NCI-H1436 treated with DMSO at 0.1 percent for 48 hours (cell line): ENCODE measurements around the gene ASXL2.

Experiments used
- DNase-seq: peaks from one replicate; lab custom pipeline; 2025; lab: John Stamatoyannopoulos, UW

The ASXL2 gene

DNA sequence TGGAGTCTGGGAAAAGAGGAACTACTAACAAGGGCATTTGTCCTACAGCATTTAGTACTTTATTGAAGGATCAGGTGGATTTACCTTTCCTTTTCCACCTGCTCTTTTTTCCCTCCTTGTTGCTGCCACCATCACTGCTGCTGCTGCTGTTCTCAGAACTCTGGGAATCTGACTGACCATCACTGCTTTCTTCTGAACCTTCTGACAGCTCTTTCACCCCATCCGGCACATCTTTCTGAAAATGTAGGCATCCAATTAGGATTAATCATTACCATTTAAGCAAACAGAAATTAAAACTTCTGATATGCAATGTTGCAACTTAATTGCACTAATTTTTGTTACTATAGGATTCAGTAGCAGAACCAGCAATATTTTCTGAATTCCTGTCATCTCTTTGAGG, 79.0 kb downstream of the ASXL2 start:
- no peak for DNase-seq

DNA sequence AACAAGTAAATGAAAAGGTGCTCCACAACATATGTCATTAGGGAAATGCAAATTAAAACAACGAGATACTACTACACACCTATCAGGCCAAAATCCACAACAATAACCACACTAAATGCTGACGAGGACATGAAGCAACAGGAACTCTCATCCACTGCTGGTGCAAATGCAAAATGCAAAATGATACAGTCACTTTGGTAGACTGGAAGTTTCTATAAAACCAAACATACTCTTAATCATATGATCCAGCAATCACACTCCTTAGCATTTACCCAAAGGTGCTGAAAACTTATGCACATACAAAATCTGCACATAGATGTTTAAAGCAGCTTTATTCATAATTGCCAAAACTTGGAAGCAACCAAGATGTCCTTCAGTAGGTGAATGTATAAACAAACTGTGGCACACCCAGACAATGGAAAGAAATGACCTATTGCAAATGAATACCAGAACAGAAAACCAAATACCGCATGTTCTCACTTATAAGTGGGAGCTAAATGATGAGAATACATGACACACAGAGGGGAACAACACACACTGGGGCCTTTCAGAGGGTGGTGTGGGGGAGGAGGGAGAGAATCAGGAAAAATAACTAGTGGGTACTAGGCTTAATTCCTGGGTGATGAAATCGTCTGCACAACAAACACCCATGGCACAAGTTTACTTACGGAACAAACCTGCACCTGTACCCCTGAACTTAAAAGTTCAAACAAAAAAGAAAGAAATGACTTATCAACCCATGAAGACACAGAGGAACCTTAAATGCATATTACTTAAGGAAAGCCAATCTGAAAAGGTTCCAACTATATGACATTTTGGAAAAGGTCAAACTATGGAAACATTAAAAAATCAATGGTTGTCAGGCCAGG, 80.4 kb downstream of the ASXL2 start:
- no peak for DNase-seq

DNA sequence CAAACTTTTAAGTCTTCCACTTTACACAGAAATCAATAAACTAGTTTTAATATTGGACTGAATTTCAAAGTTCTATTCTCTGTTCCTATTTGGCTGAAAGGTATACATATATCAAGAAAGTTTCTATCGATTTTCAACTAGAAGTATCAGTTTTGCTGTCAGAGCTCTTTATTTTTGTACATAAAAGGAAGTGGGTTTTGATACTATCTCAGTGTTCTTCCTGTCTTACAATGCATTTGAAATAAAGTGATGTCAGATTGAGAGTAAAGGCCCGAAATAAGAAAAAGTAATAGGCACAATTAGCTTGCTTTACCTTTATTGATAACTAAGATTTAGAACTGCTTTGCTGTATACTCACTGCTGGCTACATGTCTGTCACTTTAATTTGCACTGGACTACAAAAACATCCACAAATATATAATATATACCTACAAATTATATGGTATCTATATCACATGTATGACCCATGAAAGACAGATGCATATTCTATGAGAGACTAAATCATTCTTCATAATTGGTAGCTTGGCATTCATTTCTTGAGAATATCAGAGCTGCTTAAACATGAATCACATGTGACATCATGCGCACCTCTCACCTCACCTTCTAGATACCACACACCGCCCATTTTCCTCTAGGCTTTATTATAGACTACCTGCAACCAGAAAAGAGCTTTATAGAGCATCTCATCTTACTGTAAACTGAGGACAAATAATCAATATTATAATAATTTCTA, 83.6 kb downstream of the ASXL2 start:
- no peak for DNase-seq

DNA sequence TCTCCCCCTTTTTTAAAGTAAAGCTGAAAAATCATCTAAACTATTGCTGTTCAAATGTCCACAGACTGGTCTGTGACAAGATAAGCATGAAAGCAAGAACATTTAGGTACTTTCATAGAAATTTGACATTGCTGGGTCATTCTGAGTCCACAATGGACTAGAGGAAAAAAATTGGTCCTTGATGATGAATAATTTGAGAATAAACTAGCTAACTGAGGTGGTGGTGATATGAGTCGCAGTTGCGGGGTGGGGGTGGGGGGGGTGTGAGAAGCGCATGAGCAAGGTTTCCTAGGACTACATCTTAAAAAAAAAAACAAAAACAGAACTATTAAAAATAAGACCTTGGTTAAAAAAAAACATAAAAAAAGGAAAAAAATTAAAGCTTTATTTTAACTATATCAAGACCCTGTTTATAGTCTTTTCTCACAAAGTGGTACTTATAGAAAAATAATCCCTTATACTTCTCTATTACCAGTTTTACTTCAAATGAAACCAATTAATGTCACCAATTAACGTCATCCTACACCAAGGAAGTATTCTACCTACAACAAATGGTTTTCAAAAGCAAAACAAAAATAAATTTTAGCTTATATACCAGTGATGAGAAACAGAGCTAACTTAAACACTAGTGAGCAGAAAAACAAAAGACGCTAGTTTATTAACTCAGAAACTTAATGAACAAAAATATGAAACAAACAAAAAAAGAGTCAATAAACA, 88.1 kb downstream of the ASXL2 start:
- no peak for DNase-seq

DNA sequence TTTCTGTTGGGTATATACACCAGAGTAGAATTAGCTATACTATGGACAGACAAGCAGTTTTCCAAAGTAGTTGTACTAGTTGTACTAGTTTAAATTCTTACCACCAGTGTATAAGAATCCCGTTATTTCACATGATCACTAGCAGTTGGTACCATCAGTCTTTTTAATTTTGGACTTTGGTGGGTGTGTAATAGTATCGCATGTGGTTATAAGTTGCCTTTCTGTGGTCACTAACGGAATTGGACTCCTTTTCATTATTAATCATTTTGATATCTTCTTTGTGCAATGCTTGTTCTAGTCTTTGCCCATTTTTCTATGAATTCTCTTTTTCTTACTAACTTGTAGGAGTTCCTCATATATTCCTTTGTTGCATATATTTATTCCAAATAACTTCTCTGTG, 89.8 kb downstream of the ASXL2 start:
- DNase-seq = no peak

DNA sequence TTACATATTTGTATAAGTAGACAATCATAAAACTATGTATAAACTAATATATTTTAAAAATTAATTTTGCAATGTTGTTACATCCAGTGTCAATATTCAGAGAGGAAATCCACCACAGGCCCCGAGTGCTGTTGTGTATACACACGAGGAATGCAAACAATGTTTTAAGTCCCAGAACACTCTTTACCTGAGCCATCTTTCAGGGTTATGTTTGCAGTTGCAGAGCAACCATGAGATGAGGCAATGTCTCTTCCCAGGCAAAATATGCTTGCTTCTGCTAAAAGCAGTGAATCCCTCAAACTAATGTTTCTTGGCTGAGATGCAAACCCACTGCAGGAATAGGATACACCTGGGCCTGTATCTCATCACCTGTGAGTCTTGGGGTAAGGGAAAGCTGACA, 91.3 kb downstream of the ASXL2 start:
- DNase-seq = no peak

DNA sequence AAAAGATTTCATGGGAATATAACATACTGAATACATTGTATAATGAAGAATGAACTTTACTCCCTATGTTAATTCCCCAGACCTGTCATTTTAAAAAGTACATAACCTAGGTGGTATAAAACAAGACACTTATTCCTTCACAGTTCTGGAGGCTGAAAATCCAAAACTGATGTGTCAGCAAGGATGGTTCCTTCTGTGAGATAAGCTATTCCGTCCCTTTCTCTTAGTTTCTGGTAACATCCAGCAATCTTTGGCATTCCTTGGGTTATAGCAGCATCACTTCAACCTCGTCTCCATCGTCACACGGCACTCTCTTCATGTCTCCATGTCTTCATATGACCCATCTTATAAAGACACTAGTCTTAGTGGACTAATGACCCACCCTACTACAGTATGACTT, 93.9 kb downstream of the ASXL2 start:
- no peak for DNase-seq

DNA sequence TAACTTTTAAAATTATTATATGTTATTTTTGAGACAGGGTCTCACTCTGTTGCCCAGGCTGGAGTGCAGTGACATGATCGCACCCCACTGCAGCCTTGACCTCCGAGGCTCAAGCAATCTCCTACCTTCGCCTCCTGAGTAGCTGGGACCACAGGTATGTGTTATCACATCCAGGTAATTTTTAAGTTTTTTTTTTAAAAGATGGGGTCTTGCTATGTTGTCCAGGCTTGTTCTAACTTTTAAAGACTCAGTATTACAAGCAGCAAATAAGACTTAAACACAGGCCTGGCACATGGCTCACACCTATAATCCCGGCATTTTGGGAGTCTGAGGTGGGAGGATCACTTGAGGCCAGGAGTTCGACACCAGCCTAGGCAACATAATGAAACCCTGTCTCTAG, 101.2 kb downstream of the ASXL2 start:
- DNase-seq = no peak

DNA sequence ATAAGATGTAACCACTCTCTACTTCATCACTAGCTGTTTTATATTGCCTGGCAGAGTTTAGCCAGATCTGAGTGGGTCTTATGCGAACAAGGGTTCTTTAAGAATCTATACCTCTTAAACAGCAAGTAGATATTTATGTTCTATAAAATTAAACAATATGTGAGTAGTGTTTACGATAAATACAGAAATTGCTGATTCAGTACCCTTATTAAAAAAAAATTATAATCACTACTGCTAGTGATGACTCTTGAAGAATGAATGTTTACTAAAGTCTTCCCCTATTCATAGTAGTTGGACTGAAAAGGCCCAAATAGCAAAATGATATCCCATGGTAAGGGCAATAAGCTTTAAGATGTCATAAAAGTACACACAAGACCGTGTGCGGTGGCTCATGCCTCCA, 106.2 kb downstream of the ASXL2 start:
- no peak for DNase-seq

DNA sequence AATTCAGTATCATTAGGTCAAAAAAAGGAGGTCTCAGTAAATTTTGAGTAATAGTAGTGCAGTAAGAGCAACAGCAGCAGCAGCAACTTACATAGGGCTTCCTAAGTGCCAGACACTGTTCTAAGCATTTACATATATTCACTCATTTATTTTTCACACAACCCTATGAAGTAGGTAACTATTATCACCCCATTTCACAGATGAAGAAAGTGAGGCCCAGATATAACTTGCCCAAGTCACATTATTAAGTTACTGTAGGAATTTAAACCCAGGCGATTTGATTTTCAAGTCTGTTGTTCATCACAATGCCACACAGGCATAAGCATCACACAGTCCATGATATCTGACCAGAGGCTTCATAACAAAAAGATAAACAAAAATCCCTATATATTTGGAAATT, 114.7 kb downstream of the ASXL2 start:
- no peak for DNase-seq

DNA sequence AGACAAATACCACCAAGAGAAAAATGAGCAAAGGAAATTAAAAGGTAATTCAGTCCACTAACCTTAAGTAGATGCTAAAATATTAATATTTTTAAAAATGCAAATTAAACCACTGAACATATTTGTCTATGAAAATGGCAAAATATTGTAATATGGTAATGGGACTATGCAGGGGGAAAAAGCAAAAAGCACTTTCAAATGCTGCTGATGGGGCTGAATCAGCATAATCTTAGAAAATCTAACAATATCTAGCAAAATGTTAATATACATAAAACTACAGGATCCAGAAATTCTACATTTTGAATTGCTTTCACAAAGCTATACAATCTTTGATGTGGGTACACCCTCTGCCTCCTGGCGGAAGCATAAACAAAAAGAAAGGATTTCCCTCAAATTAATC, 118.0 kb downstream of the ASXL2 start:
- DNase-seq = no peak

DNA sequence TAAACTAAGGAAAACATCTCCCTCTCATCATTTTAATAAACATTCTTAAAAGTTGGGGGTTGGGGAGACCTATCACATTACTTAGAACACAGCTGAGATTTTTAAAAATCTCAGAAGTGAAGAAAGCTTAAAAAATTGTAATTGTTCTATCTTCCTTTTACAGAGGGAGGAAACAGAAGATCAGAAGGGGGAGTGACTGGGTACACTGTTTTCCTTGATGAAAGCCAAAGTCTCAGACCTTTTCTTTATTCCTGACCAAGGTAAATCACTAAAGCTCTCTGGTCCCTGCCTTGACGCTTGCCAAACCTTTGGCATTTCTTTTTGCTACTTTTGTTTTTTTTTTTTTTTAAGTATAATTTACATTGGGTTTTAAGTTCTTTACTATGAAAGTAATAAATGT, 119.9 kb downstream of the ASXL2 start:
- no peak for DNase-seq

DNA sequence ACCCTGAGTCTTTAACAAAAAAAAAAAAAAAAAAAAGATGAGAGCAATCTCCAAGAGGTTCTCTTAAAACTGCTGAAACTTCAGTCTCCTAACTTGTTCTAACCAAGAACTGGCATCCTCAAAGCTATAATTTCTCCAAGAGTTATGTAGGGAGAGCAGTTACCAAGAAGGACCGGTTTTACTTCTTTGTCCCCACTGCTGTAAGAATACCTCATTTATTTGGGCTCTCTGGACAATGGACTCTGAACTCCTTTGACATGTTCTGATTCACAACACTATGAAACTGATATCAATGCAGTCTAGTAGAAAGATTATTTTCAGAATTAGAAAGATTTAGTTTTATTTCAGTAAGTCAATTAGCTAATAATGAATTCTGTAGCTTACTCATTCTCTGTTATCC, 120.4 kb downstream of the ASXL2 start:
- DNase-seq = no peak

DNA sequence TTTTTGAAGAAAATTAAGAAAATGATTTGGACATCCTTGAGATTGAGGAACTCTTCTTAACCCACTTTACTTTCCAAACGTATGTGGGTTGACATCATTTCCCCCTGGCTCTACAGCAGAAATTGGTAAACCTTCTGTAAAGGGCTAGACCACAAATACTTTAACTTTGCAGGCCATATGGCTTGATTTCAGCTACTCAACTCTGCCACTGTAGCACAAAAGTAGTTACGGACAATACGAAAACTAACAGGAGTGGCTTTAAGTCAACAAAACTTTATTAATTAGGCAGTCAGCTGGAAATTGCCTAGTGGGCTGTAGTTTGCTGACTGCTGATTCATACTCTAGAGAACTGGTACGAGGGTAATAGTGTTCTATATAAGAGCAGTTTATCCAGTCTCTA, 121.8 kb downstream of the ASXL2 start:
- no peak for DNase-seq

DNA sequence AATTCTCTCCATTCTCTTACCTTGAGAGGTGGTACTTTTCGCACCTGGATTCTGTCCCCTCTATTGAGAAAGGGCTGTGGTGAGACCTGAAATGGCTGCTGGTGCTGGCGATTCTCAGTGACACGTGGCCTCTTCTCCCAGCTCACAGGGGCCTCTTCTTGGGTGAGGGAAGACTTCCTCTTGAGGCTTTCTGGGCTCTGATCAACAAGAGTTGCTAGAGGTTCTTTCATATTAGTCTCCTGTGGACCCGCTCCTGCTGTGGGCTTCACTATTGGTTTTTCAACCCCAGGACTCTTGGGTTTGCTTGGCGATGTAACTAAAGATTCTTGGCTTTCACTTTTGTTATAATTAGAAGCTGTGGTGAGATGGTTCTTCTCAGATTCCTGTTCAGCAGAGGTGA, 128.6 kb downstream of the ASXL2 start:
- DNase-seq = no peak

DNA sequence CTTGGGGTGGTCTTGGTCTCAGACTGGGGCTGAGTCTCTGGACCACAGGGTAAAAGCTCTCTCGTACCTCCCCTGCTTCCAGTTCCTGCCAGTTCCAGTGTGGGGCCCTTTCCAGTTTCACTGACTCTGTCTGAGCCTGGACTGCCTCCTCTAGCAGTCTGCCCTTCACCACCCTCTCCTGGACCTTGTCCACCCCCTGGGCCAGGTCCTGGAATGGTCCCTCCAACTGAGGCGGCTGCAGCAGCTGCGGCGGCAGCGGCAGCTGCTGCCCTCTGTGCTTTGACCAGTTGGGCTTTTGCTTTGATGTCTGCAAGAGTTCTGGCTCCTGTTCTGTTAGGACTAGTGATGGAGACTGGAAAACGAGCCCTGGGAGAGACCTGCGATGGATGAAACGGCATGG, 134.2 kb downstream of the ASXL2 start:
- no peak for DNase-seq

DNA sequence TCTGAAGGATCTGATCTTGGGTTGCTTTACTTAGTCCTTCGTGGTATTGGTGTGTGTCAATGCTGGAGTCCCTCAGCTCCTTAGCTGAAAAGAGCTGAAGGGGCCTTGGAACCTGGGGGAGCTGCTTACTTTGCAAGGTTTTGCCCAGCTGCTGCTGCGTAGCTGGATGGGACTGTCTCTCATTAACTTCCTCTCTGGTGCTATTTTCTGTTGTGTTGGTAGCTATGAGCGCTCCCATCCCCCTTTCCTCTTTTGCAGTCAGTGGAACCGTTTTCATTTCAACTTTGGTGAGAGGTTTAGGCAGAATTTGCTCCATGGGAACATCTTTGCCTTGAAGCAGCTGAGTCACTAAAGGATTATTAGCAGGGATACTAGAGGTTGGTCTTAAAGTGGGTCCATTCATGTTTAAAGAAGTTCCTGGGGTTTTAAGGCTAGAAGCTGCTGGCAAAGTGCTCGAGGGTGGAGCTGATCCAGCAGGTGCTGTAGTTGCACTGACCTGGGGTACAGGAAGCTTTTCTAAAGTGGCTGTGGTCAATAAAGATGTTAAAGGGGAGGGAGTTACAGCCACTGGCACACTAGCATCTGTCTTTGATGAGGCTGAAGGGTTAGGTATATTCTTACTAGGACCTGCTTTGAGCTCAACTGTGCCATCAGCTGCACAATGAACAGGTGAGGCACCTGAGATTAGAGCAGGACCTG, 135.0 kb downstream of the ASXL2 start:
- no peak for DNase-seq

DNA sequence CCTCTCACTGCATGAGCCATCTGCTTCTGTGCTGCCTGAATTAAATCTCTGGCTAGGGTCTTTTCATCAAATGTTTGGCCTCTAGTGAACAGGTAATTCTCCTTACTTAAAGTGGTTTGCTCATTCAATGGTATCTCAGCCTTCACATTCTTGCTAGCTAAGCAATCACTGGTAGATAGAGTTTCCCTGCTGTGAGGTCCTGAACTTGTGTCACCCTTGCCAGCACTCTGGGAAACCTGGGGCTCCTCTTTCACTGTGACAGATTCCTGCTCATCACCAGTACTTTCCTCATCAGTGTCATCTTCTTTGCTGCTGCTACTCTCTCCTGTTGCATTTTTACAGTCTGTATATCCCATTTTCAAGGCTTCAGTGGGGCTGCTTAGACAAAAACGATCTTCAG, 135.8 kb downstream of the ASXL2 start:
- DNase-seq = no peak

DNA sequence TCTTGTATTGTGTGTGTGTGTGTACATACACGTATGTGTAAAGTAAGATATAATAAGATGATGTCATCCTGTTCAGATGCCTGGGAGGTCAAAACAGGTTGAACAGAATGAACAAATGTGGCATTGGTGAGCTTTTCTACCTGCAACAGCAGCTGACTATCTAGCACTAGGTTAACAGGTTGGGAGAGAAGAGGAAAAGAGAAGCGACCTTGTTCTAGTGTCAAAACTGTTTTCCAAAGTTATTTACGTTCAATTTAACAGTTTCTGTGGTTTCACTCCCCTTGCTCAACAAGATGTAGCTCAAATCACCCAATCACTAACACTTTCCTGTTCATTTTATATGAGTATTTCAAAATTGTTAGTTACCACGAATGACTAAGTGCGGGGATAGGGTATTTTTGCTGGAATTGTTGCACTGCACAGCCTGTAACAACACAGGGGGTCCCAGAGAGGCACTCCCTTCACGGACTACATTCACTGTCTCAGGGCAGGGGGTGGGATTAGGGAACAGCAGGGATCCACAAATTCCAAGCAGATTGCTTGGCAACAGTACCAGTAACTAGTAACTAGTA, 137.4 kb downstream of the ASXL2 start:
- no peak for DNase-seq

DNA sequence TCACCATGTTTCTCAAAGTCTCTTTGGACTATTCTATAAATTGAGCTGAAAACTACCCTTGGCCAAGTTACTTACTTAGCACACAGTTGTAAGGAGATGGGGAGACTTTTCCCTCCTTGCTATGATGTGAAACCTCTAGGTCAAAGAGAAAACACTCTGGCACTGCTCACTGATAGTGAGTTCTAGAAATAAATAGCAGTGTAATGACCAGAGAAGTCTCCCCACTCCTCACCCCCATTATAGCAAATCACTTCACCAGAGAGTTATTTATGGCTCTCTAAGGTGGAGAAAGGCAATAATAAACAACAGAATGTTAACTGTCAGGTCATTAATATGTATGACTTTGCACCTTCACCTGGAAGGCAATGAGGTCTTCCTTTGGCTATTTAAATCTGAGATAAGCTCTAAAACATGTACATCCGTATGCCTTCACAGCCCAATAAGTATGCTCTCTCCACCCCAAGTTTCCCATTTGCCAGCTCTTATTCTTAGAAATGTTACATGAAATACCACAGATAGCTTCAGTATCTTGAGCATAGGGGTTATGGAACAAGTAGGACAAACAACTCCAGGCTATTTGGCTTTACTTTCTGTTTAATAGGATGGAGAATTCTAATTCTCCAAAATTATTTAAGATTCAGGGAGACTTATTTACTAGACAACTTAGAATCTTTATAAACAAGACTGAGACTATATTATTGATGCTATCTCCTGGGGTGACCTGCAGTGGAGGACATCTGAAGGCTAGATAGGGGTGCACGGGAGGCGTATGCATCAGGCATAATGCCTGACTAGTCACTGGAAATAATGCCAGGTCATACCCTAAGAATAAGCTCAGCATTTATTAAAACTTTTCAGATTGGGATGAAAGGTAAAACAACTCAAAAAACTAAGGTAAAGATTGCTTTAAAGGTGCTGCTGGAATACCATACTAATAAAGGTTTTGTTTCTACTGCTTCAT, 139.6 kb downstream of the ASXL2 start:
- no peak for DNase-seq
